ENCODE measurements around the gene DNAJC9. TPM values are rescaled to one million over a fixed set of nuclear protein-coding genes. Genes with fewer than 3 reads are reported as not detected.
"Not testable (repeated sequence)": the region's sequence is repeated elsewhere in the genome, so short reads cannot be mapped to it uniquely, and the experiment has no call there.

Gene DNAJC9
- total RNA-seq, 2 donors from 2014 or later, result 5.9 to 9.6 TPM

- 69 to 76% methylated on average over 4 of the region's 4 CpGs for WGBS, 2 donors
- TF ChIP-seq POLR2A (IDR thresholded peaks at IDR 0.05) (no peak), CTCF (IDR thresholded peaks at IDR 0.05) (no peak)
- no peak for ATAC-seq
- H3K36me3 ChIP-seq (replicated peaks in 1 of 2; ENCODE audit: insufficient read depth in 1 of 2, low read depth in 2 of 2), result no peaks in the 10 kb centered on the region
- no peaks in the 10 kb centered on the region for H3K27me3 ChIP-seq
- no peak overlapping the region for H3K4me3 ChIP-seq
- H3K4me1 ChIP-seq, result no peaks in the 10 kb centered on the region
- no peak overlapping the region for H3K27ac ChIP-seq
- H3K9me3 ChIP-seq, result no peaks in the 10 kb centered on the region
- intact Hi-C loops (cut with DNase I), result no loop called here
- no peak for DNase-seq
Observed at GRCh38 chr10:73262105-73262730, 15.2 kb upstream of the DNAJC9 start.

GRCh38 chr10:73261362-73261995, 14.4 kb upstream of the DNAJC9 start:
- intact Hi-C loops (cut with DNase I), result no loop called here
- no peak for DNase-seq
- no peak for TF ChIP-seq CTCF (IDR thresholded peaks at IDR 0.05)
- no peak for TF ChIP-seq POLR2A (IDR thresholded peaks at IDR 0.05)
- no peaks in the 10 kb centered on the region for H3K9me3 ChIP-seq
- no peak overlapping the region for H3K27ac ChIP-seq
- no peaks in the 10 kb centered on the region for H3K4me1 ChIP-seq
- no peaks in the 10 kb centered on the region for H3K36me3 ChIP-seq (replicated peaks in 1 of 2; ENCODE audit: insufficient read depth in 1 of 2, low read depth in 2 of 2)
- H3K4me3 ChIP-seq, result no peak overlapping the region
- no peak for ATAC-seq
- WGBS, 2 donors, result 93% methylated on average over 9 of the region's 9 CpGs
- no peaks in the 10 kb centered on the region for H3K27me3 ChIP-seq

GRCh38 chr10:73258612-73259011, 11.6 kb upstream of the DNAJC9 start:
- ATAC-seq; H3K27ac ChIP-seq; H3K36me3 ChIP-seq (replicated peaks in 1 of 2; ENCODE audit: insufficient read depth in 1 of 2, low read depth in 2 of 2); DNase-seq; H3K4me3 ChIP-seq; intact Hi-C loops (cut with DNase I); H3K9me3 ChIP-seq; H3K4me1 ChIP-seq; H3K27me3 ChIP-seq: not testable (repeated sequence)
- WGBS, 2 donors, result 93 to 96% methylated on average over 10 of the region's 10 CpGs

GRCh38 chr10:73253225-73253555, 6.1 kb upstream of the DNAJC9 start:
- WGBS, 2 donors, result 0% methylated on average over 4 of the region's 4 CpGs
- ATAC-seq, result no peak
- Histone ChIP-seq H3K9me3 (no peaks in the 10 kb centered on the region), H3K36me3 (replicated peaks in 1 of 2; ENCODE audit: insufficient read depth in 1 of 2, low read depth in 2 of 2) (no peaks in the 10 kb centered on the region), H3K4me3 (peak overlapping the region; percentile 40 to 65), H3K27ac (peak overlapping the region in 3 of 4 donors; percentile 73 to 90 (median 87)), H3K27me3 (no peaks in the 10 kb centered on the region), H3K4me1 (peaks cover 24% of the 10 kb centered on the region)
- TF ChIP-seq CTCF (IDR thresholded peaks at IDR 0.05) (no peak), POLR2A (IDR thresholded peaks at IDR 0.05) (no peak)
- no peak for DNase-seq
- intact Hi-C loops (cut with DNase I), result no loop called here

- DNase-seq (peak; percentile 94 to 98 (median 96)), ATAC-seq (peak; percentile 99)
- intact Hi-C loops (cut with DNase I), result no loop called here
- no peaks in the 10 kb centered on the region for H3K36me3 ChIP-seq (replicated peaks in 1 of 2; ENCODE audit: insufficient read depth in 1 of 2, low read depth in 2 of 2)
- peaks cover 30% of the 10 kb centered on the region for H3K4me1 ChIP-seq
- peak within 1 kb of the TSS; percentile 40 to 65 for H3K4me3 ChIP-seq
- WGBS, 2 donors, result 0 to 1% methylated on average over 16 to 51 of the region's 51 CpGs
- no peaks in the 10 kb centered on the region for H3K27me3 ChIP-seq
- H3K9me3 ChIP-seq, result no peaks in the 10 kb centered on the region
- TF ChIP-seq CTCF (IDR thresholded peaks at IDR 0.05) (peak in 3 of 7 experiments; percentile 3 to 26 (median 23)), POLR2A (IDR thresholded peaks at IDR 0.05) (peak; percentile 62 to 90 (median 88))
- H3K27ac ChIP-seq, result peak within 1 kb of the TSS; percentile 73 to 90 (median 86)
Observed at GRCh38 chr10:73252445-73253224, 5.6 kb upstream of the DNAJC9 start, which contains the start of gene MRPS16. MRPS16 (minus strand) TSS chr10:73252644; CDS start chr10:73252482, 162 bp downstream.
